Panc1 (cell line): ENCODE data around the gene DNAH6.

Experiments used
- CTCF ChIP-seq: fragments of 450-650 bp; IDR thresholded peaks from 2 replicates; pipeline ENCODE4 v1.5.1; 2017; ENCODE audit warnings: mild to moderate bottlenecking
- POLR2AphosphoS5 ChIP-seq: IDR thresholded peaks from 2 replicates; pipeline ENCODE4 v1.6.1; 2012; ENCODE audit warnings: mild to moderate bottlenecking, low read depth, low read length, moderate library complexity
- REST ChIP-seq, 2 experiments: IDR thresholded peaks; 2 replicates each; pipeline ENCODE4 v1.6.1; 2011 to 2012; ENCODE audit warnings: low read depth in 2 of 2, control low read depth in 1 of 2, low read length in 1 of 2, mild to moderate bottlenecking in 1 of 2, moderate library complexity in 1 of 2; ENCODE audit not compliant: insufficient read depth in 1 of 2
- SIN3A ChIP-seq: IDR thresholded peaks from 2 replicates; pipeline ENCODE4 v1.6.1; 2012; ENCODE audit warnings: low read depth, mild to moderate bottlenecking, low read length, moderate library complexity, borderline replicate concordance; ENCODE audit not compliant: insufficient read depth
- TCF7L2 ChIP-seq: IDR thresholded peaks from 2 replicates; pipeline ENCODE4 v1.6.1; 2011; ENCODE audit warnings: mild to moderate bottlenecking, low read depth, low read length, inconsistent platforms

- TF ChIP-seq CTCF (no peak), POLR2AphosphoS5 (no peak), REST (IDR thresholded peaks at IDR 0.05; ENCODE audit: insufficient read depth in 1 of 2, low read depth in 2 of 2, low read length in 1 of 2) (no peak), SIN3A (no peak), TCF7L2 (no peak)
Observed at GRCh38 chr2:84788027-84788426, 271.7 kb downstream of the DNAH6 start.
